HG02981 (cell line): ENCODE results near the gene LRGUK.

Experiments used
- ATAC-seq: cut with Tn5 transposase; IDR thresholded peaks from one replicate; pipeline ENCODE4 v1.9.1; 2021; ENCODE audit warnings: mild to moderate bottlenecking, moderate library complexity; ENCODE audit not compliant: unreplicated experiment

Gene LRGUK

GRCh38 chr7:134126596-134126965, 559 bp upstream of the LRGUK start:
- no peak for ATAC-seq

- no peak for ATAC-seq
Measured at GRCh38 chr7:134128829-134129228, 1.7 kb downstream of the LRGUK start.

GRCh38 chr7:134129856-134130523, 2.9 kb downstream of the LRGUK start:
- no peak for ATAC-seq

- ATAC-seq, result no peak
Measured at GRCh38 chr7:134134004-134134403, 6.9 kb downstream of the LRGUK start.

- ATAC-seq, result peak; percentile 97
Measured at GRCh38 chr7:134140889-134141867, 14.0 kb downstream of the LRGUK start.

GRCh38 chr7:134141868-134142264, 14.7 kb downstream of the LRGUK start:
- ATAC-seq, result no peak

- ATAC-seq, result no peak
Measured at GRCh38 chr7:134153493-134154136, 26.5 kb downstream of the LRGUK start.

GRCh38 chr7:134154581-134155130, 27.5 kb downstream of the LRGUK start:
- no peak for ATAC-seq

- ATAC-seq, result no peak
Measured at GRCh38 chr7:134155206-134155605, 28.1 kb downstream of the LRGUK start.

- ATAC-seq, result no peak
Measured at GRCh38 chr7:134155871-134156270, 28.7 kb downstream of the LRGUK start.

- ATAC-seq, result no peak
Measured at GRCh38 chr7:134165252-134165651, 38.1 kb downstream of the LRGUK start.

GRCh38 chr7:134167250-134167649, 40.1 kb downstream of the LRGUK start:
- no peak for ATAC-seq

- no peak for ATAC-seq
Measured at GRCh38 chr7:134167841-134168240, 40.7 kb downstream of the LRGUK start.

GRCh38 chr7:134174795-134175261, 47.7 kb downstream of the LRGUK start:
- ATAC-seq, result peak; percentile 98

GRCh38 chr7:134175334-134176036, 48.3 kb downstream of the LRGUK start:
- no peak for ATAC-seq

GRCh38 chr7:134176037-134176350, 48.9 kb downstream of the LRGUK start:
- no peak for ATAC-seq

GRCh38 chr7:134179036-134180011, 52.2 kb downstream of the LRGUK start:
- ATAC-seq, result no peak

- no peak for ATAC-seq
Measured at GRCh38 chr7:134180376-134180775, 53.2 kb downstream of the LRGUK start.

GRCh38 chr7:134182078-134182477, 54.9 kb downstream of the LRGUK start:
- no peak for ATAC-seq

- no peak for ATAC-seq
Measured at GRCh38 chr7:134184767-134185166, 57.6 kb downstream of the LRGUK start.
